Urothelium cell line (cell line): Measurements from ENCODE around the gene BCAS3.

Experiments used
- DNase-seq: peaks from one replicate; pipeline ENCODE4 v3.0.0; 2011; ENCODE audit warnings: low spot score, mixed read lengths
- FAIRE-seq: peaks from 2 replicates; lab custom pipeline; 2011; peaks lifted over from hg19 to GRCh38; lab: Jason Lieb, UNC

The BCAS3 gene

DNA sequence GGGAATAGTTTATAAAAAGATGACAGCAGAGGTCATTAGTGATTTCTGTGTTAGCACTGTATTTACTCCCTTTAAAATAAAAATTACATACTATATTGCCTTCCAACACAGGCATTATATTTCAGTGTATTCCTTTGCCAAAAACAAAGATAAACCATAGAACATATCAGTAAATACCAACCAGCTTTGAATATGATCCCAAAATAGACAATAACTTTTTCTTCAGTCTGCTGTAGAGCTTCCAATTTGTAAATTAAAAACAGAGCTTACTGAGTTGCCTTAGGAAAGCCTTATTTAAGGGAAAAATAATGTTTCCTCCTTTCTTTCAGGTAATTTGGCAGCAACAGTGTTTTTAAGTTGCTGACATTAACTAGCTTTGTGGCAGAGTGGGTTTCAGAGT lies 369.9 kb downstream of the BCAS3 start:
- DNase-seq (no peak), FAIRE-seq (no peak)

DNA sequence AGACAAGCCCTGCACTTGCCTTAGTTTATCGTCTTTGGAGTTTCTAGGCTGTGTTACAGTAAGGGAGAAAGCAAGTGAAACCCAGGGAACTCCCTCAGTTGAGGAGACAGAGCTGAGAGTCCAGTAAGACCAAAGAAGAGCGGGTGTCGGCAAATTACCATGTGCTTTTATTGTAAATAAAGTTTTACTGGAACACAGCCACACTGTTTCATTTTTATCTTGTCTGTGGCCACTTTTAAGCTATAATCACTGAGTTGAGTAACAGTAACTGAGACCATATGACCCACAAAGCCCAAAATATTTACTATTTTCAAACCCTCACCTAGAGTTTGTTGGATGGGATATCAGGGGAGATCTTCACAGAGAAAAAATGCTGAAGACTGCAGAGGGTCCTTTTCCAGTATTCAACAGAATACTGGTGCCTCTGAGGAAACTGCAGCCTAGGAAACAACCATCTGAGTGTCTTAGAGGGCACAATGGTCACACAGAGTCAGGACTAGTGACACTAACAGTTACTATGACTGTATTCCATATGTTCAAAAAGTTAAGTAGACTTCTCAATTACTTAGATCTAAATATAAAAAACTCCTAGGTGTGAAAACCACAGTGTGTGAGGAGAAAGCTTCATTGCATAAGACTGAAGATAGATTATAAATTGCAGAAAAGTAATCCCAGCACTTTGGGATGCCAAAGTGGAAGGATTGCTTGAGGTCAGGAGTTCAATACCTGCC lies 370.9 kb downstream of the BCAS3 start:
- DNase-seq (no peak), FAIRE-seq (peak; percentile 78)

DNA sequence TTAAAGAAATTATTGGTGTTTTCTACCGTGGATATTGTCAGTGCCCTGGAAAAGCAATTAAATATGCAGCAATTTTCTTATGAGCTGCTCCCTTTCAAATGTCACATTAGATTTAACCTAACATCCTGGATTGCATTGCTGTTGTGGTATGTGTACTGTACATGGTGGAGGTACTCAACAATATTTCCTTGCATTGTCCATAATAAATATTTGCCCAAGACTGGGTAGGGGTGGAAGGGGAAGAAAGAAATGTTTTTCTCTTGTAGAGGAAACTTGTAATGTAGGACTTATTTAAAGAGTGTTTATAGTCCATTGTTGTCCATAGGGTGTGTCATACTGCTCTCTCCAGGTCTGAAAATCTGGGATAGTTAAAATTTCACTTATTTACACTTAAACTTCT lies 375.8 kb downstream of the BCAS3 start:
- DNase-seq (no peak), FAIRE-seq (peak; percentile 66)

DNA sequence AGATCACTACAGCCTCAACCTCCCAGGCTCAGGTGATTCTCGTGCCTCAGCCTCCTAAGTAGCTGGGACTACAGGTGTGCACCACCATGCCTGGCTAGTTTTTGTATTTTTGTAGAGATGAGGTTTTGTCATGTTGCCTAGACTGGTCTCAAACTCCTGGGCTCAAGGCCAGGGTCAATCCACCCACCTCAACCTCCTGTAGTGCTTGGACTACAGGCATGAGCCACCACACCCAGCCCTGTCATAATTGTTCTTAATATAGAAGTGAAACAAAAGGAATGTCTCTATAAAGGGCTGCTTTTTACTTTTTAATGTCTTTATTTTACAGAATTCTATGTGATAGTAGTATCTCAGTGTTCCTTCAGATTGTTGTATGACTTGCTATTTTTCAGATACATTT lies 376.8 kb downstream of the BCAS3 start:
- DNase-seq = no peak
- FAIRE-seq = peak; percentile 62

DNA sequence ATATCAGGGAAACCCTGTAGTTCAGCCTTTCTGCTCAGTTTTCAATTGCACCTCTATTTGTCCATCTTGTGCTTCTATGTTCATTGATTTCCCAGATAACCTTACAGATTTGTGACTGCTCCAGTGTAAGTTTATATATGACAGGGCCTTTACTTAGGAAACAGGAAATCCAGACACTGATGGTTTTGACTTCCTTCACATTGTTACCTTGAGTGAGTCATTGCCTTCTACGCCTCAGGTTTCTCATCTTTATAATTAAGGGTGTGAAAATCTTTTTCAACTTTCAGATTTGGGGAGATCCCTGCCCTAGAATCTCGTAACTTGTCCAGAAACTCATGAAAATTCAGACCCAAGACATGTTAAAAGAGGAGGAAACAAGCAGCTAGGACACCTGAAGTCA lies 379.6 kb downstream of the BCAS3 start:
- FAIRE-seq (peak; percentile 92), DNase-seq (no peak)

DNA sequence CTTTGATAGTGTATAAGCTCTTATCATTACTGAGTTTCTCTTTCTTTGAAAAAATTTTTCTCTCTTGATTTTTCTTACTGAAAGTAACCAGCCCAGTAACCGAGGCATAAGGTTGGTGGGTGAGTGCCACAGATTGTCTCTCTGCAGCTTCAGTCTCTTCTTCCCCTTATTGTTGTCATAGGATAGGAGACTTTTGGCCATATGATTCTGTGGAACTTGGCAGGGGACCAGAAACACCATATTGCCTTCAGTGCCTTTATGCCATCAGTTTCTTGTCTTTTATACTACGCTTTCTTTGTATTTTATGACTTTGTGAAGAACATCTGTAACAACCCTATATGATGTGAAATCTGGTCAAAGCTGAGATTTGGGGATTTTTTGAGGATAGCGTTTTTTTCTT lies 380.4 kb downstream of the BCAS3 start:
- no peak for FAIRE-seq
- no peak for DNase-seq

DNA sequence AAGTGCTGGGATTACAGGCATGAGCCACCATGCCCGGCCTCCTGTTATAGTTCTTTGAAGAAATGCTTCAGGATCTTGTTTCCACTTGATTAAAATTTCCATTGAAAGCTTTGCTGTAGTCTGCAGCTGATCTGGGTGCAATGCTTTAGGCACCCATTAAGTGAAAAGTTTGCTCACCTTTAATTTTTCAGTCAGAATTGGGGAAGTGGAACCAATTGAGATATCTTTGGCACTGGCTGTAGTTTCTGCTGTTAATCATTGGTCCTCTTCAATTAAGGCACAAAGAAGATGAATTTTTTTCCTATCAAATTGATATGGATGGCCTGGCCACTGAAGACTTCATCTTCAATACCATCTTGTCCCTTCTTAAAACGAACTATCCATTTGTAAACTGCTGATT lies 385.9 kb downstream of the BCAS3 start:
- FAIRE-seq = no peak
- no peak for DNase-seq

DNA sequence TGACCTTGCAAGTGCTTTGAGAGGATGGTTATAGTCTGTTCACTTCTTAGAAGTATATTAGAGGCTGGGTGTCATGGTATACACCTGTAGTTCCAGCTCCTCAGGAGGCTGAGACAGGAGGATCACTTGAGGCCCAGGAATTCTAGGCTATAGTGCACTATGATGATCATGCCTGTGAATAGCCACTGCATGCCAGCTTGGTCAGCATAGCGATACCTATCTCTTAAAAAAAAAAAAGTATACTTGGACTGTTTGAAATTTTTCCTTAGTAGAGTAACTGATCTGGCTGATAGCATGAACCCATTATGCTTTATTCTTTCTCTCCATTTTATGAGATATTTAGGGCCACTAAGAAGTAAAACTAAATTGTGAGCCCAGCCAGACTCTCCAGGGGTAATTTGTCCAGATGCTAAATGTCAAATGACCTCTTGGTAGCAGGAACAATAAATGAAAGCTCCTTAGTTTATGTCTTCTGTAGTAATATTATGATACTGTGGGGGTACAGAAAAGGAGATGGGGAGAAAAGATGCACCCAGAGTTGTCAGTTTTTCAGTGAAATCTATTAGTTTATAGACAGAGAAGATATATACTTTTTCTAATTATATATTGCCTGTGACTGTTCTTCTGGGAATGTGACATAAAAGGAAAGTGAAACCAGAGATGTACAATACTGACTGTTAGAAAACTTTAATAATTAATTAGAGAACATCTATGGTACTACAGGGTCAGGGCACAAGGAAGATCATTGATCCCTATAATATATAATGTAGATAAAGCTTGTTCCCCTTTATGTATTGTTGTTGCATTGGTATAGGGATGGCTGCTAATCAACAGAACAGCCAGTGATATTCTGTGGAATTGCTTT lies 386.7 kb downstream of the BCAS3 start:
- FAIRE-seq = peak; percentile 90
- no peak for DNase-seq

DNA sequence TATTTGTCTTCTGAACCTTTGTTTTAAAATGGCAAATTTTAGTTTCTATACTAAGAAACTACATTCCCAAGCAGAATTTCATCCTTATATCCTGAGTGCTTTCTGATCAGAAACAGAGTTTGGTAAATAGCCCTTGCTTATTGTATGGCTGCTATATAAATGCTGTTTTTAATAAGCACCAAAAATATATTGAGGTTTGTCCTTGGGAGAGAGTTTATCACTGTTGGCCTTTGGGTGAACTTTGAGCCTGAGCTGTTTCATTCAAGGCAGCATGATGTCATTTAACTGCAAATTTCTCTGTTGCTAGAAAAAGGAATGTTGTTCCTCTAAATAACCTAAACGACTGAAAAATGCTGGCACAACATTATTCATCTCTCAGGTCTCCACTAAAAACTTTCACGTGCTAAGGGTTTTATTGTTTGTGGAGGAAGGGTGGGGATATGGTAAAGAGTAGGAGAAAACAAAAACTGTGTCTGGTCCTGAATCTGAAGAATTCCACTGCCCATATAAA lies 387.7 kb downstream of the BCAS3 start:
- DNase-seq (peak; percentile 35), FAIRE-seq (no peak)

DNA sequence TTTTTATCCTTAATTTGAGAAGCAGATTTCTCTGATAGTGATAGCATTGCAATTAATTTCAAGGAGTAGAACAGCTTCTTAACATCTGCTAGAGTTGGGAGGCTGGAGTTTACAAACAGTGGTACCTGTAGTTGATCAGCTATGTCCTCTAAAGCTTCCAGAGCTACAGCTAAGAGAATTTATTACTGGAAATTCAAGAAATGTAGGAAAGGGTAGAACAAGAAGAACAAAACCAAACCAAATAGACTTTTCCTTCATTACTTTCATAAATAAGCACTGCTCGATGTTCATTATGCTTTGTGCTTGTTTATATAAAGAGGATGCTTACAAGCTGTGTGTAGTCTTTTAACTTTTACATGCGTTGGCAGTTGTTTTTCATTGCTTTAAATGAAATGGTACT lies 388.4 kb downstream of the BCAS3 start:
- FAIRE-seq (peak; percentile 62), DNase-seq (no peak)

DNA sequence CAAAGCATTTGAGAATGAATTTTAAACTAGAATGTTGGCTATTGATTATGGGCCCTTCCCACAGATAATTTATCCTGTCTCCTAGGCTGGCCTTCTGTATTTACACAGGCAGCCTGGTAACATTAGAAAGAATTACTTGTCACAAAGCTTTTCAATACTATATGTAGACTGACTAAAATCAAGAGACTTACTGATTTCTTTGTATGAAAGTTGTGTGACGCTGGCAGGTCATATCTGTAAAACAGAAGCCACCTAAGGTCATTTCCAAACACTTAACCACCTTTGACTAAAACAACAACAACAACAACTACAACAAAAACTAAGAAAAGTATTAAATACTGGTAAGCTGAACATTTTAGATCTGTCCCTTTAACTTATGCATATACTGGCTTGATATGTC lies 393.0 kb downstream of the BCAS3 start:
- no peak for DNase-seq
- no peak for FAIRE-seq

DNA sequence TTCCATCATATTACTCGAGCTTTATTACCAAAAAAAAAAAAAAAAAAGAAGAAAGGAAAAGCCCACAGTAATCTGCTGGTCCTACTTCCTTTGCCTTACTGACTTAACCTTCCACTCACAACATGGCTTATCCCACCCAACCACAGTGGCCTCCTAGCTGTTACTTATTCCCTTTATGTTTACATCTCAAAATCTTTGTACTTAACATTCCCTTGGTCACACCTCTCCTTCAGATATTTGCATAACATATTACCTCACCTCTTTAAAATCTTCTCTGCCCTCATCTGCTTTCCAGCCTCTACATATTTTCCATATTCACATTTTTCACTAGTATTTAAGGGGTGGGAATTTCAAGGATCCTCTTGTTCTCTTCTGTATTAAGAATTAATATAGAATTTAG lies 395.0 kb downstream of the BCAS3 start:
- no peak for FAIRE-seq

DNA sequence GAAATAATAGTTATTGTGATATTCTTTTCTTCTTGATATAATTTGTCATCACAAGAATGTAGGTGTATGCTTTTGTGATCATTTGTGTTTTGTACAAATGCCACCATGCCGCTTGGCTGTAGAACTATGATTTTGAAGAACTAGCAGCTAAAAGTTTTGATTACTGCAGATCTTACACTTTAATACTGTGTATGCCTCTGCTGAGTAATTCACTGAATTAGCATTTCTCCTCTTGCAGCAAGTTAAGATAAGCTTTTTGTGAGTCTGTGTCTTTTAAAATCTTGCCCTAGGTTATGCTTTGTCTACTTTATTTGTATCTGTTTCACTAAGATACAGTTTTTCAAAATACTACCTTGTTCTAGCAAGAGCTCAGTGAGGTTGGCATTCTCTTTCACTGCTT lies 395.5 kb downstream of the BCAS3 start:
- FAIRE-seq = peak; percentile 13
- DNase-seq = no peak

More for the DNA sequence above, 395.0 kb downstream of the BCAS3 start:
- DNase-seq = no peak

DNA sequence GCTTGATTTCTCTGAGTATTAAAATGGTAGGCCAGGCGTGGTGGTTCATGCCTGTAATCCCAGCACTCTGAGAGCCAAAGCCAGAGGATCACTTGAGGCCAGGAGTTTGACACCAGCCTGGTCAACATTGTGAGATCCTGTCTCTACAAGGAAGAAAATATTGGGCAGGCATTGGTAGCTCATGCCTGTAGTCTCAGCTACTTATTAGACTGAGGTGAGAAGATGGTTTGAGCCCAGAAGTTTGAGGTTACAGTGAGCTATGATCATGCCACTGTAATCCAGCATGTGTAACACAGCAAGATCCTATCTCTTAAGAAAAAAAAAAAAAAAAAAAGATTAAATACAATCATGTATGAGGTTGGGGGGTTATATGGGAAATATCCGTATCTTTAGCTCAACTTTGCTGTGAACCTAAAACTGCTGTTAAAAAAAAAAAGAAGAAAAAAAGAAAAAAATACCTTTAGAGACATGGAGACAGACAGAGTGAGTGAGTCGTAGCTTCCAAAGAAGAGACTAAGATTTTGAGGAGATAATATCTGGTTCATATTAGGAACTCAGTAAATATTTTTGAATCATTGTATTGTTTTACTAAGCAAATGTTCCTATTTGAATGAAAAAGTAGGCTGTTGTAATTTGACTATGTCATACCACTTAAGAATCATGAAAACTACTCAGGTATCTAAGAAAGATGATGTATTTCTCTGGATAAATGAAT lies 396.3 kb downstream of the BCAS3 start:
- FAIRE-seq (peak; percentile 61), DNase-seq (no peak)

DNA sequence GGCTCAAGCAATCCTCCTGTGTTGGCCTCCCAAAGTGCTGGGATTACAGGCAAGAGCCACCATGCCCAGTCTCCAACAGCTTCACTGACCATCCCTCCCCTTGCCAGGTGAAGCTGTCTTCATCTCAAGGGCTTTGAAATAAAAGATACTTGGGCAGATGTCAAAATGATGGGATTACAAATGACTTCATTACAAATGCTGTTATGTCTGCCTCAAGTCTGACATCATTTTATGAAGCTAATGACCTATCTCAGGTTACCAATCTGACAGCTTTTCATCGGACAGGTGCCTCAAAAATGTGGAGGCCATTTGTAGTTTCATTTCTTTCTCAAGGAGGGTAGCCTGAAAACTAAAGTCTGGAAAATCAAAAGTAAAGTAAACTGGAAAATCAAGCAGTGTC lies 398.3 kb downstream of the BCAS3 start:
- DNase-seq = no peak
- FAIRE-seq = peak; percentile 75

DNA sequence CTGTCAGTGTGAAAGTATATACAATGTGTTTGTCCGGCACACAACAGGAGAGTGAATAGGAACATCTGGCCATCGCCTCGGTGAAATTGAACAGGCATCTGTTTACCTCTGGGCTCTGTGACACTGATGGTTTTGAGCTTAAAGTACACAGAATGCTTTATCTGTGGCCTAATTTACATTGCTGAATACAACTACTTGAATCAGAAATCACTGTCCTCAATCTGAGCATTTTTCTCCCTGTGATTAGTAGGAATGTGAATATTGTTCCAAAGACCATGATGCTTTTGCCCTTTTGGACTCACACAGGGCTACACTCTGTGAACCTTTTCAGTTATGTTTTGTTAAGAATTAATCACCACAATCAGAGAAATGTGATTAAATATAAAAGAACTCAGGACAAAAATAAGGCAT lies 399.0 kb downstream of the BCAS3 start:
- DNase-seq (no peak), FAIRE-seq (no peak)

DNA sequence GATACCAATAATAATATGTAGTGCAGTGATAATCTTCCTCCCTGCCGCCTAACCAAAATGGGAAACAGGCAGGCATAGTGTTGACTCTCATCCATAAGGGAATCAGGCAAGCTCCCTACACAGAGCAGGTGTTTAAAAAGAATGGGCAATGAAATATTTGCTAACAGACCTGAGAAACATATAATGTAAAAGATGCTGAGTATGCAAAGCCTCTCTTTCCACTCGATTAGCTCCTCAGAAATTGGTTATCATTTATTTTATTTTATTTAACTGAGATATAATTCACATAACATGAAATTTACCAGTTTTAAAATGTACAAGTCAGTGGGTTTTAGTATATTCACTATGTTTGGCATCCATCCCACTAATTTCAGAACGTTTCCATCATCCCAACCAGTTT lies 404.3 kb downstream of the BCAS3 start:
- no peak for DNase-seq
- peak; percentile 20 for FAIRE-seq

DNA sequence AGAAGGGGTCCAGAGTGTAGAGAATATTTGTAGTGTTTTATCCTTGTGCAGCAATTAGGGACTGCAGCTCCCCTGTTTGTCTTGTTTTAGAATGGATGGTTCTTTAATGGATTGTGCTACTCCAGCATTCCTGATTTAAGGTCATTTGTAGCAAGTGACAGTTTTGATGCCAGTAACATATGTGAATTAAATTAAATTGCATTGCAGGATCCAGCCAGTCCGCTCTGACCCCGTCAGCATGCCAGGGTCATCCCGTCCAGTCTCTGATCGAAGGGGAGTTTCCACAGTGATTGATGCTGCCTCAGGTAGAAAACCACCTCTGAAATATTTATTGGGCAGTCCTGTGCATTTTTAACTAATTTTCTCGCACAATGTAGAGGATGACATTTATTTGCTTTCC lies 406.6 kb downstream of the BCAS3 start:
- no peak for DNase-seq
- peak; percentile 52 for FAIRE-seq

DNA sequence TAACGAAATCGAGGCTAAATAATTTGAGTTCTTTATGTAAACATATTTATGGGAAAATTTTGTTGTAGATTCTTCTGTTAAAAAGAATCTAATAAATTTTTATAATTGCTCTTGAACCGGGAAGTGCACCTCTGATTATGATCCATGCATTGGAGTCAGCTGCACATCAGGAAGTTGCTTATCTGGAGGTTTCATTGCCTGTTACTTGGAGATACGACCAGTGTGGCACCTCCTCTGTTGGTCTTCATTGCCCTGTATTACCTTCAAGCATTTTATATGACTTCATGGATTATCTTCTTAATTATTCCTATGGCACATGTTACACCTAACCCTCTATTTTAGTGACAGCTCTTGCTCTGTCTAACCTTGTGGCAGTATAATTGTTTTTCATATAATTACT lies 409.4 kb downstream of the BCAS3 start:
- FAIRE-seq (no peak), DNase-seq (no peak)

DNA sequence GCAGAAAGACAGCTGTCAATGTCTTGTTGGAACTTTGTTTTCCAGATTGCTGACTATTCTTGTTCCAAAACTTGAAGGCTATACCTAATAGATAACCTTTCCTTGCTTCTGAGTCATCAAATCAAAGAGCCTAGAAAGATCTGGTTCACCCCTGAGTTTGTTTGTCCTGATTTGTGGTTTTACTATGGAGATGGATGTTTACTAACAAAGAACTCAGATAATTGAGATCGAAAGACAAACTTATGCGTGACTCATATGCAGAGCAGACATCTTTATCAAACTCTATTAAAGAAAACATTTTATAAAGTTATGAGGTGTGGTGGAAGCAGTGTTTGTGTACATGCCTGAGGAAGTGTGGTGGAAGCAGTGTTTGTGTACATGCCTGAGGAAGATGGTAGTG lies 410.9 kb downstream of the BCAS3 start:
- no peak for DNase-seq

DNA sequence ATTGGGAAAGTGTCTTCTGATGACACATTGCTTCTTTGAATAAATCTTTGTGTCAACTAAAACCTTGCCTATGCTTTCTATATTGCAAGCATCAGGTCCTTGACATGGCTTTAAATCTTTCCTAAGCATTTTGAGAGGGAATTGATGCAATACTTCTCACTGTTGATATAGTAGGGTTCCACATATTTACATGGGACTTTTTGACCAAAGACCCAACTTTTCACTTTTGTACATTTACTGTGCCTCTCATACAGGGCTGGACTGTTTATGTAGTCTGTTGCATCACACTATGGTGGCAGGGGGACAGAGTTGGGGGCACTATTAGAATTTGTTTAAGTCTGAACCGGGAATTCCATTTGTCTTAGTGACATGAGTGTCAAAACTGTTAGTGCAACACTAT lies 413.4 kb downstream of the BCAS3 start:
- DNase-seq = no peak
- no peak for FAIRE-seq

More for the DNA sequence above, 410.9 kb downstream of the BCAS3 start:
- FAIRE-seq = peak; percentile 40
